ENCODE data around the gene SLC2A9.

DNA sequence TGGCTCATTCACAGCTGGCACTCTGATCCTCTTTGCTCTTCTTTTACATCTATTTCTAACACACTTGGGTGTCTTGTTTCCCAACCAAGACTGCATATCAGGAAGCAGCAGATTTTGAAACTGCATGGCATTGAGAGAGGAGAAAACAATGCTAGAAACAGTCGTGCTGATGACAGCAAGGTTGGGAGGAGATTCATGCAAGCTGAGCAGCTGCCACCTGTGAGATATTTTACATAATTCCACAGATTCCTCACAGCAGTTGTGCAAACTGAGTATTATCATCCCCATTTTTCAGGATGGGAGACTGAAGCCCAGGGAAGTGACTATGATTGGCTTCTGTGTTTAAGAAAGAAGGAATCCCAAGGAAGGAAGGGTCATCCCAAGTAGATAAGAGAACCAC, 105.0 kb downstream of the SLC2A9 start:
- TF ChIP-seq CTCF (IDR thresholded peaks at IDR 0.05): no peak
- TF ChIP-seq POLR2A (IDR thresholded peaks at IDR 0.05): no peak
